Activated naive CD4-positive, alpha-beta T cell (primary cell): ENCODE data around the gene SLC13A1.
"Not testable (repeated sequence)": the region's sequence is repeated elsewhere in the genome, so short reads cannot be mapped to it uniquely, and the experiment has no call there.

Source experiments
- DNase-seq, 4 experiments: peaks; one replicate each; lab custom pipeline; 2025; lab: John Stamatoyannopoulos, UW

The SLC13A1 gene

GRCh38 chr7:123126691-123127090 is 73.1 kb downstream of the SLC13A1 start:
- no peak for DNase-seq

DNA sequence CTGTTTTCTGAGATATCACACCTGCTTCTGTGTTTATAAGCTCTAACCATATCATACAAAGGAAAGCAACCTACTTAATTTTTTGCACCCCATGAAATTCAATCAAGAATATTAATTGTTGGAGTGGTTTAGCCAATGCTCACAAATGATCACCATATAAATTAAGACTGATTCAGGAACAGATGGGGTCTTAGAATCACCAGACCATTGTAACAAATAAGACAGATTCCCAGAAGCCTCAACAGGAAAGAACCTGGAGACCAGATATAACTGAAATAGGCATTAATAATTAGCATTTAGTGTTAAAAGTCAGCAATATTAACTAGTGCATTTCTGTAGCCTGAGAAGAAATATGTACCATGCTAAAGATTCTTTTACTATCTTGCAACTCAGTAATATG is 73.6 kb downstream of the SLC13A1 start:
- DNase-seq: no peak

DNA sequence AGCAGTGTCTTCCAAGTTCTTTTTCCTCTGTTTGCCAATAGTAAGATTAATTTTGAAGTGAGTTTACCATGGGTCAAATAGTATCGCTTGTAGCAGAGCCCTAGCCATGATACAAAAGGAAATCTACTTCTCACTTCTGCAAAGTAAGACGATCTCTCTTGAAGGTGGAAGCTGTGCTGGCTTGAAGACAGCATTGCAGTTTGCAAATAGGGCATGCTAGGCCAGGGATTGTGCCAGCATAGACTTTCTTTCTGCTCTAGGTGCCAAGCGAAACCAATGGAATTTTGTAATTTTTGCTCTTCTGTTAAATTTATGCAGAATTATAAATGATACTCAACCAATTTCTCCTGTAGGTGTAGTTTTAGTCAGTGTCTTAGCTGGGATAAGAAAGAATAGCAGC is 74.5 kb downstream of the SLC13A1 start:
- DNase-seq: no peak

DNA sequence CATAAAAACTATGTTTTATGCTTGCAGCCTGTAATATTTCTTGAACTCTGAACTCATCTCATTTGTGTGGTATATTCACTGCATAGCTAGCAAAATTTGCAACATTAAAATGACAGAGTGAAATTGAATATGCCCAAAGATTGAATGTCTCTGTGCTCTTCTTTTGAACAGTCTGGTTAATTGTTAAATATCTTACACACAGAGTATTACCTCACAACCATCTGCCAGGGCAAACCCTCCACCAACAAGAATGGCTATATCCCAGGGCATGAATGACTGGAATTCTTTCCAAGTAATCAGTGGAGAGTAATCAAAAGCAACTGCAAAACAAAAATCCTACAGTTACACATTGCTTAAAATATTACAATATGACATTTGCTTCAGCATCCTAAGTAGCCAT is 76.9 kb downstream of the SLC13A1 start:
- DNase-seq: no peak

GRCh38 chr7:123120286-123120685 is 79.5 kb downstream of the SLC13A1 start:
- DNase-seq: no peak

GRCh38 chr7:123115331-123115730 is 84.4 kb downstream of the SLC13A1 start:
- no peak for DNase-seq

- no peak for DNase-seq
Measured at GRCh38 chr7:123114288-123114687, 85.5 kb downstream of the SLC13A1 start.

- no peak for DNase-seq
Measured at GRCh38 chr7:123112833-123113232, 86.9 kb downstream of the SLC13A1 start.

DNA sequence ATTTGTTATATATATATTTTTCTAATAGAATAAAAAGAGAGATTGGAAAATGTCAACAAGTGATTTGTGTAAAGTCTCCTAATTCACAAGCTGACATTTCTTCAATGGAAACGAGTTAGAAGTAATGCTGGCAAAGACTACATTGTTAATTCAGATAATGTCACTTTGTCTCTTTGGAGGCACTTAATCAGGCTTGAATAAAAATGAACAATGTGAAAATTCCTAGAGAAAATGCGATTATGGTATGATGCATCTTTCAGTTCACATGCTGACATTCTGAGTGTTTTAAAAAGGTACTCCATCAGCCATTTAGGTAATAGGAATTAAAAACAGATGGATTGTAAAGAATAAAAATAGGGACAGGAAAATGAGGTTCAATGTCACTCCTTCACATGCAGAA is 100.1 kb downstream of the SLC13A1 start:
- DNase-seq: no peak

GRCh38 chr7:123096976-123097375 is 102.8 kb downstream of the SLC13A1 start:
- DNase-seq: no peak

DNA sequence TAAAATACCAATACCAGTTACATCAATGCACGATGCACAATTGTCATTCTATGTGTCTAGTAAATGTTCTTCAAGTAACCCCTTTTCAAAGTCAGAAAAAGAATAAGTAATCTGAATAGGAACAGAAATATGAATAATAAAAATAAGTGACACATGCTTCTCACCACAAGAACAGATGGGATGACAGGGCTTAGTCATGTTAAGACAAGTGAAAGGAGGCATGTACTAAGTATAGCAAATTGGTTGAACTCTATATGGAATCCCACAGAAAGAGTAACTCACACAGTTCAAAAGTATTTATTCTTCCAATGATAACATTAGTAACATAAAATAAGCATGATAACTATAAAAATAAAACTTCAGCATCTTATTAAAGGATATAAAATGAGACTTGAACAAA is 103.3 kb downstream of the SLC13A1 start:
- no peak for DNase-seq

DNA sequence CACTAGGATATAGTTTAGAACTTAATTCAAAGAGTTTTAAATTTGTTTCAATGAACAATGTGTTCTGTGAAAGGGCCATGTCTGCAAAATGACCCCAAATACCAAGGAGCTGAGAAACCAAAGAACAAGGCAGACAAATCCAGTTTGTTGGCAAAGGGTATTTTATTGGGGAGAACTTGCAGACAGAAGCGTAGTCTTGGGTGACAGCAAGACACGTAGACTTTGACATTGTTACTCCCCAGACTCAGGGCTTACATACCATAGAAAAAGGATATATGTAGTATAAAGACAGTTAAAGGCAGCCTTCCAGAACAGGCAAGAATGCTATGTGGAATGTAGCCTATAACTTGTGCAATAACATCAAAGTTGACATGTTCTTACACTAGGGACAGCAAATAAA is 109.3 kb downstream of the SLC13A1 start:
- no peak for DNase-seq

DNA sequence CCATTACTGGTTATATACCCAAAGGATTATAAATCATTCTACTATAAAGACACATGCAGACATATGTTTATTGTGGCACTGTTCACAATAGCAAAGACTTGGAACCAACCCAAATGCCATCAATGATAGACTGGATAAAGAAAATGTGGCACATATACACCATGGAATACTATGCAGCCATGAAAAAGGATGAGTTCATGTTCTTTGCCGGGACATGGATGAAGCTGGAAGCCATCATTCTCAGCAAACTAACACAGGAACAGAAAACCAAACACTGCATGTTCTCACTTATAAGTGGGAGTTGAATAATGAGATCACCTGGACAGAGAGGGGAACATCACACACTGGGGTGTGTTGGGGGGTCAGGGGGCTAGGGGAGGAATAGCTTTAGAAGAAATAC is 112.9 kb downstream of the SLC13A1 start:
- DNase-seq: not testable (repeated sequence)

- DNase-seq: not testable (repeated sequence)
Measured at GRCh38 chr7:123084861-123085260, 114.9 kb downstream of the SLC13A1 start.

GRCh38 chr7:123079021-123079420 is 120.7 kb downstream of the SLC13A1 start:
- DNase-seq: no peak

DNA sequence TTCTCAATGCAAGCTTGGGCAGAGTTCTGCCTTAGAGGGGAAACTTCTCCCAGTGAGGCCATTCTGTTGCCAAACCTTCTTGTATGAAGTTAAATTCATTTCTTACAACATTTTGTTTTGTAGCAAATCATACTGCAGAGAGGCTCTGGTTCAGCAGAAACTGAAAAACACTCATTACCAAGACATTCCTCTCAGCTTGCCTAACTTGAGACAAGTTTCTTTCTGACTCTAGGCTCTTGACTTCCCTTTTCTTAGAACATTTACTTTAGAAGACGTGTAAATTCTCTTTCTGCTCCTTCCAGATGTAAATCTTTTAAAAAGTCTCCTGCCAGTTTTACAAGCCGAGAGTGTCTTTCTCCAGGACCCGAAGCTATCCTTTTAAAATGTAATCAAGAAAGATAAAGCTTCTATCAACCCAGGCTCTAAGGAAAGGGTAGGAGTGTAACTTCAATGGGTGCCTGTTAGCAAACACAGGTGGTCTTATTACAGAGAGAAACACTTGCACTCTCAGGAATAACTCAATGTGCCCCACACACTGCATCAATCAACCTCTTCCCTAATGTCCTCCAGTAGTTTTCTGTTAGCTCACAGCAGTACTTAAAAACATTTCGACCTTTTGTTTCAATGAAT is 123.8 kb downstream of the SLC13A1 start:
- no peak for DNase-seq

- no peak for DNase-seq
Measured at GRCh38 chr7:123070702-123071286, 129.0 kb downstream of the SLC13A1 start.

- DNase-seq: no peak
Measured at GRCh38 chr7:123067814-123068213, 132.0 kb downstream of the SLC13A1 start.
